Lower leg skin (tissue), 3 donors: ENCODE data around the gene TPRN.

Experiments
- CTCF ChIP-seq, 3 donors: fragments of 450-650 bp; IDR thresholded peaks; one replicate each; pipeline ENCODE4 v1.5.1; 2016; ENCODE audit warnings: antibody characterized with exemption in 3 of 3, mild to moderate bottlenecking in 3 of 3, moderate library complexity in 2 of 3
- POLR2A ChIP-seq, 2 donors: fragments of 450-650 bp; IDR thresholded peaks; one replicate each; pipeline ENCODE4 v1.6.1; 2016 to 2017; ENCODE audit warnings: antibody characterized with exemption in 2 of 2, mild to moderate bottlenecking in 1 of 2, moderate library complexity in 1 of 2

GRCh38 chr9:137234758-137235423 is 34.4 kb upstream of the TPRN start:
- TF ChIP-seq CTCF (IDR thresholded peaks at IDR 0.05) = no peak
- no peak for TF ChIP-seq POLR2A (IDR thresholded peaks at IDR 0.05)
